Loucy (cell line): ENCODE measurements around the gene TBC1D2B.

ENCODE experiments used
- H2AFZ ChIP-seq: fragments of 200-600 bp; sonication (generic); 2 replicates; pipeline ENCODE4 v1.6.0; 2016; ENCODE audit warnings: antibody characterized with exemption, mild to moderate bottlenecking, low read length, moderate library complexity
- H3F3A ChIP-seq: fragments of 200-600 bp; 2 replicates; pipeline ENCODE4 v1.6.0; 2016; ENCODE audit warnings: antibody characterized with exemption, low read depth, mild to moderate bottlenecking
- H3K27me3 ChIP-seq: fragments of 200-600 bp; sonication (generic); 2 replicates; pipeline ENCODE4 v1.6.1; 2014; ENCODE audit warnings: low read length, mild to moderate bottlenecking; ENCODE audit not compliant: insufficient read depth, poor library complexity, severe bottlenecking
- H3K36me3 ChIP-seq: fragments of 200-600 bp; sonication (generic); 2 replicates; pipeline ENCODE4 v1.6.1; 2016; ENCODE audit warnings: low read length; ENCODE audit not compliant: insufficient read depth
- H3K4me1 ChIP-seq: fragments of 200-600 bp; sonication (generic); 2 replicates; pipeline ENCODE4 v1.5.1; 2014; ENCODE audit warnings: low read length, mild to moderate bottlenecking; ENCODE audit not compliant: insufficient read depth, poor library complexity, severe bottlenecking
- H3K4me2 ChIP-seq: fragments of 200-600 bp; sonication (generic); 2 replicates; pipeline ENCODE4 v1.6.0; 2014; ENCODE audit warnings: antibody characterized with exemption, low read length, low read depth, mild to moderate bottlenecking; ENCODE audit not compliant: poor library complexity, severe bottlenecking
- H3K4me3 ChIP-seq: fragments of 200-600 bp; sonication (generic); 2 replicates; pipeline ENCODE4 v1.5.1; 2014; ENCODE audit warnings: low read length, mild to moderate bottlenecking, mixed read lengths; ENCODE audit not compliant: poor library complexity, severe bottlenecking
- H3K79me2 ChIP-seq: fragments of 200-600 bp; sonication (generic); 2 replicates; pipeline ENCODE4 v1.6.1; 2014; ENCODE audit warnings: low read length; ENCODE audit not compliant: insufficient read depth
- H3K9ac ChIP-seq: fragments of 200-600 bp; sonication (generic); 2 replicates; pipeline ENCODE4 v1.6.0; 2014; ENCODE audit warnings: mild to moderate bottlenecking, low read depth, low read length, moderate library complexity; ENCODE audit not compliant: poor library complexity, severe bottlenecking
- H3K9me2 ChIP-seq: fragments of 200-600 bp; sonication (generic); replicated peaks from 2 replicates; pipeline ENCODE4 v1.6.1; 2016; ENCODE audit warnings: low read depth, low read length, mixed read lengths
- H3K9me3 ChIP-seq: fragments of 200-600 bp; sonication (generic); 2 replicates; pipeline ENCODE4 v1.6.1; 2014; ENCODE audit warnings: mild to moderate bottlenecking, antibody characterized with exemption, low read length, low read depth; ENCODE audit not compliant: insufficient read depth
- H4K20me1 ChIP-seq: fragments of 200-600 bp; sonication (generic); 2 replicates; pipeline ENCODE4 v1.6.0; 2014; ENCODE audit warnings: antibody characterized with exemption, low read length, mild to moderate bottlenecking; ENCODE audit not compliant: insufficient read depth, poor library complexity, severe bottlenecking
- EZH2phosphoT487 ChIP-seq: fragments of 200-600 bp; IDR thresholded peaks from 2 replicates; pipeline ENCODE4 v1.6.1; 2018; ENCODE audit warnings: antibody characterized with exemption, mild to moderate bottlenecking, moderate library complexity, borderline replicate concordance
- TF ChIP-seq, protein P1 (sequence below): fragments of 200-600 bp; sonication (generic); conservative IDR thresholded peaks from 2 replicates; pipeline ENCODE4 v1.5.1; 2014; ENCODE audit warnings: mild to moderate bottlenecking, antibody characterized with exemption, low read length

TBC1D2B gene

DNA sequence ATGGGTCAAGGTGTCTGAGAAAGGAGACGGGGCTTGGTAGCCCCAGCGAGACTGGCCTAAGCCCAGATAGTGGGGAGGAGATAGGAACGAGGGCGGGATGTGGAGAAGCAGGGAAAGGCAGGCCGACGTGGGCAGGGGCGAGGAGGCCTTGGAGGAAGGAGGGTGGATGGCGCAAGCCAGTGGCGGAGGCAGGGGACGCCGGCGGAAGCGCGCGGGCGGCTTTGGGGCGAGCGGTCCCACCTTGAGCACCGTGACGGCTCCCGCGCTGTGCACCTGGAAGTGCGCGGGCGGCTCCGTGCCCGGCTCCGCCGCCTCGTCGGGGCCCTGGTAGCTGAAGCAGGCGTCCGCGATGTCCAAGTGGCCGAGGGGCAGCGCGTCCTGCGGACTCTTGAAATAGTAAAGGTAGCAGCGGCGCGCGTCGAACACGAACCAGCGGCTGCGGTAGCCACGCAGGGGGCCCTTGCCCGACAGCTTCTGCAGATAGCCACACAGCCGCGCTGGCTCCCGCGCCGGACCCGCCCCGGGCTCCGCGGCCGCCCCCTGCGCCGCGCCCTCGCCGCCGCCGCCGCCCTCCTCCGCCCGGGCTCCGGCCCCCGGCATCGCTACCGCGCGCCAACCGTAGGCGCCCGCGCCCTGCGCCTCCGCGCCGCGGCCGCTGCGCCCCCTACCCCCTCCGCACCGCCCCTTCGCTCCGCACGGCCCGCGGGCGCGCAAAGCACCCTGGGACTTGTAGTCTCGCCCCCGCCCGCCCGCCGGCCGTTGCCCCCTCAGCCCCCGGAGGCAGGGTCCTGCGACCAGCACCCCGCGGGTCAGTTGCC, at the start of gene TBC1D2B:
Gene TBC1D2B, minus strand, starts transcription at position 659 of the 818 bp plus-strand sequence. Its CDS starts 59 bp downstream, at position 600.
- Histone ChIP-seq H2AFZ (peak within 1 kb of the TSS; percentile 90), H3K9me3 (no peaks in the 10 kb centered on the region), H3K9ac (peak within 1 kb of the TSS; percentile 98), H3K4me1 (peaks cover 38% of the 10 kb centered on the region), H3K4me2 (peak within 1 kb of the TSS; percentile 84), H3K79me2 (peaks cover 55% of the 10 kb centered on the region), H3K9me2 (no peaks in the 10 kb centered on the region), H3K36me3 (no peaks in the 10 kb centered on the region), H3F3A (no peaks in the 10 kb centered on the region; the same call in 1 of the 2 replicates), H4K20me1 (peaks cover 33% of the 10 kb centered on the region), H3K27me3 (no peaks in the 10 kb centered on the region), H3K4me3 (peak within 1 kb of the TSS; percentile 100)
- TF ChIP-seq, protein P1, sequence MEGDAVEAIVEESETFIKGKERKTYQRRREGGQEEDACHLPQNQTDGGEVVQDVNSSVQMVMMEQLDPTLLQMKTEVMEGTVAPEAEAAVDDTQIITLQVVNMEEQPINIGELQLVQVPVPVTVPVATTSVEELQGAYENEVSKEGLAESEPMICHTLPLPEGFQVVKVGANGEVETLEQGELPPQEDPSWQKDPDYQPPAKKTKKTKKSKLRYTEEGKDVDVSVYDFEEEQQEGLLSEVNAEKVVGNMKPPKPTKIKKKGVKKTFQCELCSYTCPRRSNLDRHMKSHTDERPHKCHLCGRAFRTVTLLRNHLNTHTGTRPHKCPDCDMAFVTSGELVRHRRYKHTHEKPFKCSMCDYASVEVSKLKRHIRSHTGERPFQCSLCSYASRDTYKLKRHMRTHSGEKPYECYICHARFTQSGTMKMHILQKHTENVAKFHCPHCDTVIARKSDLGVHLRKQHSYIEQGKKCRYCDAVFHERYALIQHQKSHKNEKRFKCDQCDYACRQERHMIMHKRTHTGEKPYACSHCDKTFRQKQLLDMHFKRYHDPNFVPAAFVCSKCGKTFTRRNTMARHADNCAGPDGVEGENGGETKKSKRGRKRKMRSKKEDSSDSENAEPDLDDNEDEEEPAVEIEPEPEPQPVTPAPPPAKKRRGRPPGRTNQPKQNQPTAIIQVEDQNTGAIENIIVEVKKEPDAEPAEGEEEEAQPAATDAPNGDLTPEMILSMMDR: no peak
- TF ChIP-seq EZH2phosphoT487: no peak

DNA sequence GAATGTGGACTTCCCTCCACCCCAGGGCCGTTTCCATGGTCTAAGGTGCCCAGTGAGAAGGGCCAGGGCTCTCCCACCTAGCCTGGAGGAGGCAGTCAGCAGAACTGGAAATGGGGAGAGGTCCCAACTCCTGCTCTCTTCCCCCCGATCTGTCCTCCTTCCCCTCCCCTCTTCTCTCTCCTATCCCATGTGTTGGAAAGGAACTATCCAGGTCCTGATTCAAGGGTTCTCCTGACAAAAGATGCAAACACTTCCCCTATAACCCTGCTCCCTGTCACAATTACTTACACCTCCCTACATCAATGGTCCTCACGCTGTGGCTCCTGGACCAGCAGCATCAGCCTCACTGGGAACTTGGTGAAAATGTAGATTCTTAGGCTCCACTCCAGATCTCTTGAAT, 47.8 kb upstream of the TBC1D2B start:
- Histone ChIP-seq H4K20me1 (no peaks in the 10 kb centered on the region), H3K9ac (no peak overlapping the region), H2AFZ (no peak overlapping the region), H3K4me2 (no peak overlapping the region), H3F3A (no peaks in the 10 kb centered on the region), H3K27me3 (no peaks in the 10 kb centered on the region), H3K9me3 (no peaks in the 10 kb centered on the region), H3K79me2 (no peaks in the 10 kb centered on the region), H3K4me3 (no peak overlapping the region), H3K4me1 (no peaks in the 10 kb centered on the region), H3K9me2 (no peaks in the 10 kb centered on the region), H3K36me3 (no peaks in the 10 kb centered on the region)
- TF ChIP-seq EZH2phosphoT487: no peak
- TF ChIP-seq, protein P1: no peak

DNA sequence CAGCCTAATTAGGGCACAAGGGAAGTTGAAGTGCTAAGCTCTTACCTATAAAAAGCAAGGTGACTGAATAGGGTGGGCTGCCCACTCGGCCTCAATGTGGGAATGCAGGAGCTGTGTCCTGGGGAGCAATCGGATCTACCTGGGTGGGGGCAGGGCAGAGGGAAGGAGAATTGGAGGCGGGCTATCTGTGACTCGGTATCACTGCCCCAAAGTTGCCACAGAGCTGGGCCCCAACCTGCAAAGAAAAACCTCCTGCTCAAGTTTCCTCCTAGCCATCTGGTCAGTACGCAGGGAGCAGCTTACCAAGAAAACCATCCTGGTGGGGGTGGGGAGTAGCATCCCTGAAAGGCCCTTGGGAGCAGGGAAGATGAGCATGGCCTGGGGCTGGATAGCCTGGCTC, 43.0 kb upstream of the TBC1D2B start:
- Histone ChIP-seq H3K9me2 (no peaks in the 10 kb centered on the region), H3F3A (no peaks in the 10 kb centered on the region), H4K20me1 (no peaks in the 10 kb centered on the region), H3K79me2 (no peaks in the 10 kb centered on the region), H3K9me3 (no peaks in the 10 kb centered on the region), H3K27me3 (no peaks in the 10 kb centered on the region), H3K9ac (no peak overlapping the region), H3K36me3 (no peaks in the 10 kb centered on the region), H3K4me2 (no peak overlapping the region), H2AFZ (no peak overlapping the region), H3K4me1 (no peaks in the 10 kb centered on the region), H3K4me3 (no peak overlapping the region)
- TF ChIP-seq, protein P1: no peak
- no peak for TF ChIP-seq EZH2phosphoT487
